H1 (cell line): Measurements from ENCODE around the gene ANKRD24. TPM values are rescaled to one million over a fixed set of nuclear protein-coding genes. Genes with fewer than 3 reads are reported as not detected.

Experiments
- CTCF ChIA-PET: fragments of 300-600 bp; sonication (Branson Sonifier 250); formaldehyde crosslinking; loops from one replicate; lab custom pipeline; 2021; ENCODE audit not compliant: partially characterized antibody; lab: Charles Lee
- POLR2A ChIA-PET: fragments of 300-600 bp; sonication (Branson Sonifier 250); formaldehyde crosslinking; loops from one replicate; lab custom pipeline; 2021; ENCODE audit warnings: inconsistent platforms; ENCODE audit not compliant: partially characterized antibody; lab: Charles Lee
- DNase-seq, 2 experiments: peaks; one replicate each; pipeline versions ENCODE4 v3.0.0 to v3.0.0-alpha.2; 2010 to 2022; ENCODE audit warnings: low spot score in 2 of 2, low read depth in 1 of 2, mixed read lengths in 1 of 2
- FAIRE-seq: peaks from 2 replicates; lab custom pipeline; 2011; peaks lifted over from hg19 to GRCh38; lab: Jason Lieb, UNC
- H2AFZ ChIP-seq: 2 replicates; pipeline ENCODE4 v1.8.1; 2012; ENCODE audit warnings: low read length, inconsistent platforms
- H2AK5ac ChIP-seq: 2 replicates; pipeline ENCODE4 v1.6.1; 2013; ENCODE audit warnings: low read depth, low read length
- H2BK120ac ChIP-seq: replicated peaks from 2 replicates; pipeline ENCODE3; 2013; ENCODE audit warnings: low read depth, low read length, inconsistent platforms
- H2BK12ac ChIP-seq: 2 replicates; pipeline ENCODE4 v1.6.1; 2013; ENCODE audit warnings: low read depth, low read length
- H2BK15ac ChIP-seq: 2 replicates; pipeline ENCODE4 v1.6.1; 2013; ENCODE audit warnings: low read length
- H2BK20ac ChIP-seq: 2 replicates; pipeline ENCODE4 v1.6.1; 2013; ENCODE audit warnings: low read length
- H2BK5ac ChIP-seq: 2 replicates; pipeline ENCODE4 v1.6.1; 2013; ENCODE audit warnings: low read depth, low read length
- H3K14ac ChIP-seq: 2 replicates; pipeline ENCODE4 v1.6.1; 2013; ENCODE audit warnings: inconsistent platforms; ENCODE audit not compliant: insufficient read length
- H3K18ac ChIP-seq: 2 replicates; pipeline ENCODE4 v1.6.1; 2013; ENCODE audit warnings: low read length; ENCODE audit errors: extremely low read depth
- H3K23ac ChIP-seq: 2 replicates; pipeline ENCODE4 v1.6.1; 2013; ENCODE audit warnings: inconsistent platforms; ENCODE audit not compliant: insufficient read length
- H3K23me2 ChIP-seq: 2 replicates; pipeline ENCODE4 v1.6.1; 2013; ENCODE audit warnings: low read depth, low read length
- H3K27ac ChIP-seq: 2 replicates; pipeline ENCODE4 v1.6.1; 2011; ENCODE audit warnings: low read depth, low read length, inconsistent platforms
- H3K27me3 ChIP-seq, 4 experiments: replicated peaks in 1 of 4; 1 replicate in 1 of 4; 2 replicates in 3 of 4; pipeline versions ENCODE4 v1.6.1 to v1.8.1; 2011 to 2013; ENCODE audit warnings: low read length in 3 of 4, mild to moderate bottlenecking in 3 of 4, inconsistent platforms in 2 of 4, mixed read lengths in 2 of 4, moderate library complexity in 1 of 4; ENCODE audit not compliant: control insufficient read depth in 3 of 4, insufficient read depth in 3 of 4; ENCODE audit errors: extremely low read depth in 1 of 4
- H3K36me3 ChIP-seq, 4 experiments: 2 replicates each; pipeline versions ENCODE4 v1.6.1 to v1.8.1; 2011 to 2013; ENCODE audit warnings: mild to moderate bottlenecking in 4 of 4, low read length in 3 of 4, moderate library complexity in 2 of 4, control low read depth in 1 of 4, inconsistent platforms in 1 of 4; ENCODE audit not compliant: insufficient read depth in 4 of 4, control insufficient read depth in 2 of 4
- H3K4ac ChIP-seq: replicated peaks from 2 replicates; pipeline ENCODE3; 2013; ENCODE audit warnings: low read length, low read depth, mixed read lengths, inconsistent platforms; ENCODE audit not compliant: insufficient read length
- H3K4me1 ChIP-seq, 4 experiments: replicated peaks in 1 of 4; 1 replicate in 1 of 4; 2 replicates in 3 of 4; pipeline versions ENCODE4 v1.6.1 to v1.8.1; 2011 to 2013; ENCODE audit warnings: low read length in 3 of 4, inconsistent platforms in 2 of 4, mixed read lengths in 1 of 4; ENCODE audit not compliant: insufficient read depth in 4 of 4, control insufficient read depth in 3 of 4
- H3K4me2 ChIP-seq, 2 experiments: 2 replicates each; pipeline versions ENCODE4 v1.6.1 to v1.8.1; 2011 to 2013; ENCODE audit warnings: low read depth in 2 of 2, low read length in 2 of 2, control low read depth in 1 of 2, inconsistent platforms in 1 of 2, mild to moderate bottlenecking in 1 of 2; ENCODE audit not compliant: insufficient read depth in 1 of 2
- H3K4me3 ChIP-seq, 4 experiments: fragments of 200-600, 300-600 bp in 1 of 4; sonication (generic), shearing (Covaris generic), sonication (Bioruptor Twin) in 1 of 4; 2 replicates each; pipeline versions ENCODE4 v1.5.1 to v1.8.1; 2011 to 2016; ENCODE audit warnings: low read length in 4 of 4, low read depth in 3 of 4, control low read depth in 2 of 4, inconsistent platforms in 2 of 4, mild to moderate bottlenecking in 2 of 4, mixed read lengths in 1 of 4, moderate library complexity in 1 of 4; ENCODE audit not compliant: insufficient read depth in 2 of 4; ENCODE audit errors: extremely low read depth in 1 of 4
- H3K56ac ChIP-seq: replicated peaks from 2 replicates; pipeline ENCODE3; 2013; ENCODE audit warnings: low read depth, mild to moderate bottlenecking, mixed read lengths, low read length, inconsistent platforms; ENCODE audit not compliant: insufficient read length
- H3K79me1 ChIP-seq: 2 replicates; pipeline ENCODE4 v1.6.1; 2013; ENCODE audit warnings: low read depth, low read length, control low read depth
- H3K79me2 ChIP-seq, 2 experiments: 2 replicates each; pipeline versions ENCODE4 v1.6.1 to v1.8.1; 2012 to 2013; ENCODE audit warnings: low read length in 2 of 2, mild to moderate bottlenecking in 2 of 2, inconsistent platforms in 1 of 2; ENCODE audit not compliant: insufficient read depth in 2 of 2, control insufficient read depth in 1 of 2
- H3K9ac ChIP-seq, 4 experiments: replicated peaks in 1 of 4; 1 replicate in 1 of 4; 2 replicates in 3 of 4; pipeline versions ENCODE4 v1.6.1 to v1.8.1; 2011 to 2013; ENCODE audit warnings: low read depth in 3 of 4, low read length in 3 of 4, control low read depth in 2 of 4, mild to moderate bottlenecking in 2 of 4, moderate library complexity in 2 of 4, inconsistent platforms in 1 of 4; ENCODE audit errors: extremely low read depth in 1 of 4
- H3K9me3 ChIP-seq, 2 experiments: 2 replicates each; pipeline versions ENCODE4 v1.6.1 to v1.8.1; 2012 to 2013; ENCODE audit warnings: mild to moderate bottlenecking in 2 of 2, moderate library complexity in 2 of 2, control low read depth in 1 of 2, inconsistent platforms in 1 of 2, low read depth in 1 of 2, low read length in 1 of 2, mixed read lengths in 1 of 2; ENCODE audit not compliant: insufficient read depth in 2 of 2
- H4K20me1 ChIP-seq, 2 experiments: replicated peaks in 1 of 2; 2 replicates each; pipeline versions ENCODE3 to v1.8.1; 2011 to 2013; ENCODE audit warnings: inconsistent platforms in 2 of 2, low read length in 2 of 2, mild to moderate bottlenecking in 1 of 2; ENCODE audit not compliant: insufficient read depth in 2 of 2, control insufficient read depth in 1 of 2
- H4K5ac ChIP-seq: 2 replicates; pipeline ENCODE4 v1.6.1; 2013; ENCODE audit warnings: low read length, low read depth, mixed read lengths, inconsistent platforms; ENCODE audit not compliant: insufficient read length
- H4K8ac ChIP-seq: 2 replicates; pipeline ENCODE4 v1.8.0; 2013; ENCODE audit warnings: mild to moderate bottlenecking, moderate library complexity, low read length, inconsistent platforms; ENCODE audit not compliant: insufficient read depth; ENCODE audit errors: extremely low read depth
- H4K91ac ChIP-seq: replicated peaks from 2 replicates; pipeline ENCODE3; 2013; ENCODE audit warnings: low read length, mixed read lengths, inconsistent platforms; ENCODE audit not compliant: insufficient read length
- BCL11A ChIP-seq, 2 experiments: IDR thresholded peaks; one replicate each; pipeline ENCODE4 v1.6.1; 2011; ENCODE audit warnings: low read depth in 2 of 2, low read length in 2 of 2, mild to moderate bottlenecking in 2 of 2
- FOSL1 ChIP-seq: IDR thresholded peaks from 2 replicates; pipeline ENCODE4 v1.6.1; 2011; ENCODE audit warnings: mild to moderate bottlenecking, low read depth, low read length, moderate library complexity; ENCODE audit not compliant: insufficient read depth
- HDAC2 ChIP-seq, 2 experiments: fragments of 300-600 bp in 1 of 2; sonication (generic) in 1 of 2; IDR thresholded peaks; 2 replicates each; pipeline ENCODE4 v1.6.1; 2011 to 2012; ENCODE audit warnings: low read depth in 2 of 2, low read length in 2 of 2, mild to moderate bottlenecking in 2 of 2, moderate library complexity in 2 of 2, borderline replicate concordance in 1 of 2, inconsistent platforms in 1 of 2
- HDAC6 ChIP-seq: IDR thresholded peaks from one replicate; pipeline ENCODE4 v1.7.1; 2012; ENCODE audit warnings: low read depth, mild to moderate bottlenecking, inconsistent platforms, low read length, moderate library complexity
- JUN ChIP-seq: IDR thresholded peaks from 2 replicates; pipeline ENCODE4 v1.6.1; 2011; ENCODE audit warnings: low read depth, mild to moderate bottlenecking, improper control_type of control experiment, low read length
- KDM1A ChIP-seq: fragments of 200-600, 300-600 bp; sonication (generic); IDR thresholded peaks from 2 replicates; pipeline ENCODE4 v1.7.1; 2016; ENCODE audit warnings: mild to moderate bottlenecking, low read length, borderline replicate concordance
- RBBP5 ChIP-seq: IDR thresholded peaks from 2 replicates; pipeline ENCODE4 v1.7.1; 2012; ENCODE audit warnings: low read depth, mild to moderate bottlenecking, inconsistent platforms, low read length, moderate library complexity, borderline replicate concordance
- SIX5 ChIP-seq: IDR thresholded peaks from 2 replicates; pipeline ENCODE4 v1.6.1; 2011; ENCODE audit warnings: mild to moderate bottlenecking, low read depth, low read length
- TAF7 ChIP-seq: optimal IDR thresholded peaks from 2 replicates; pipeline ENCODE3; 2011; ENCODE audit warnings: low read depth, mild to moderate bottlenecking, inconsistent platforms, low read length, moderate library complexity, borderline replicate concordance
- USF2 ChIP-seq: IDR thresholded peaks from 2 replicates; pipeline ENCODE4 v1.6.1; 2011; ENCODE audit warnings: low read length, improper control_type of control experiment
- ZNF274 ChIP-seq: IDR thresholded peaks from 2 replicates; pipeline ENCODE4 v1.7.0; 2012; ENCODE audit warnings: low read length, borderline replicate concordance; ENCODE audit errors: extremely low read depth
- WGBS, 2 experiments: shearing (Covaris generic) in 1 of 2; methylation state at CpG; one replicate each; pipeline versions ENCODE4 v1.1.6 to v1.1.7; 2013 to 2015; ENCODE audit warnings: low lambda C conversion rate in 2 of 2, mixed read lengths in 2 of 2, inconsistent platforms in 1 of 2, low coverage in 1 of 2, missing lambda C conversion rate in 1 of 2; ENCODE audit not compliant: insufficient replicate concordance in 2 of 2, insufficient coverage in 1 of 2, insufficient read length in 1 of 2; ENCODE audit errors: extremely low coverage in 1 of 2, missing lambda C conversion rate in 1 of 2; 5-methylcytosine and 5-hydroxymethylcytosine counted together
- polyA plus RNA-seq, 7 experiments: library from polyadenylated mRNA; depleted of rRNA in 3 of 7; stranded (reverse) in 5 of 7; unstranded in 2 of 7; fragments of >200 nt in 5 of 7; fragments of 200-250 nt in 2 of 7; gene quantifications; 1 replicate in 5 of 7; 2 replicates in 1 of 7; 4 replicates in 1 of 7; pipeline versions ENCODE4 v1.2.1 to v1.2.3, GENCODE V29; 2011 to 2013; ENCODE audit warnings: missing spikeins in 2 of 7, mixed read lengths in 2 of 7
- total RNA-seq: library from RNA; stranded (reverse); fragmentation: NEBNext Ultra II Directional; extraction: Animal tissue kit (Norgen Biotek cat#: 25700); gene quantifications from 2 replicates; pipeline ENCODE4 v1.2.1, GENCODE V29; 2021

The ANKRD24 gene
- total and polyA plus RNA-seq, 2 of the 8 experiments (the other 6 are each of a cell fraction or from before 2014, with no cell fraction given) = 7.6 to 14.1 TPM

DNA sequence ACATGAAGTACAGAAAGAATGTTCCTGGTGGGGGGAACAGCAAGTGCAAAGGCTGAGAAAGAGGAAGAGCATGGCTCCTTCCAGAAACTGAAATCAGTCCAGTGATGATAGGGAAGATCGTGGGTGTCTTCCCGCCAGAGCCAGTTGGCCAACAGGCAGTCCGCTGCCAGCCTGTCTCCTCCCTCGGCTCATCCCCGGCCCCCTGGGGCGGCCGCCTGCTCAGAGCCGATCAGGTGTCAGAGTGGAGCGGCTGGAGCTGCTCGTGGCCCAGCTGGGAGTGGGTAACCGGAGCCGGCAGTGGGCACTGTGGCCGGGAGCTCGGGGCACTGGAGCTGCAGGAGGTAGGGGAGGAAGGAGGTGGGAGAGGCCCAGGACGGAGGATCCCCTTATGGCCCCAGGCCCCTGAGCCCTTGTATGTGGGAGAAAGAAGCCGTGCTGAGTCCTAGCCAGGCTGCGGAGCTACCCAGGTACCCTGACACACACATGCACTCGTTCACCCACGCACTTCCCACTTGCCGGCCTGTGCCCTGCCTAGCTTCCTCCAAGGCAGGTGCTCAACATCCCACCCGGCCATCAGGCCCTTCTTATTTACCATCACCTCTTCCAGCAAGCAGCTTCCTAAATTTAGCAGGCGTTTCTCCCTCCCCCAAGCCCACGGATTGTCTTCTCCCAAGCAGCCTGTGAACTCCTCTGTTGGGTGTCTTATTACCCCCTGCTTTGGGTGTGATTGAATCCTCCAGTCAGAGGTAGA is 1.7 kb downstream of the ANKRD24 start:
- Histone ChIP-seq H2BK15ac (no peak overlapping the region), H3K4me3 (no peak overlapping the region), H3K4me2 (no peak overlapping the region), H3K79me2 (no peaks in the 10 kb centered on the region; a peak in 1 of 4 replicates), H3K27ac (no peak overlapping the region), H3K27me3 (0 out of 7 replicates have a peak, but pooled peaks cover 0 to 2% (median 0%) of the 10 kb centered on the region in 4 experiments), H3K23me2 (peaks cover 13% of the 10 kb centered on the region), H3K23ac (no peak overlapping the region), H4K8ac (no peak overlapping the region), H4K91ac (no peak overlapping the region), H3K4me1 (peaks cover 0 to 3% (median under 1%) of the 10 kb centered on the region in 4 experiments; a peak in 3 of 7 replicates), H3K36me3 (no peaks in the 10 kb centered on the region; a peak in 1 of 8 replicates), H2AFZ (no peak overlapping the region), H3K18ac (no peak overlapping the region), H2AK5ac (no peak overlapping the region), H2BK5ac (no peak overlapping the region), H4K20me1 (peaks cover 2 to 3% of the 10 kb centered on the region in 2 experiments), H4K5ac (no peak overlapping the region), H3K56ac (no peak overlapping the region), H3K14ac (no peak overlapping the region), H3K79me1 (peaks cover 2% of the 10 kb centered on the region), H2BK20ac (no peak overlapping the region), H3K9me3 (no peaks in the 10 kb centered on the region), H3K9ac (no peak overlapping the region), H3K4ac (no peak overlapping the region), H2BK12ac (no peak overlapping the region), H2BK120ac (no peak overlapping the region)
- CTCF ChIA-PET = interaction anchor here (0.8 to 2.5 kb wide), 5 partner anchors 16 to 44 kb away, joined by 3 to 11 read pairs (median 5); no protein-coding TSS in a partner anchor
- DNase-seq (no peak), FAIRE-seq (no peak)
- POLR2A ChIA-PET = no interaction called here
- 86% methylated on average over 21 of the region's 23 CpGs; no CpG with 5 or more reads in 1 of the 2 experiments for WGBS, 2 experiments
- TF ChIP-seq BCL11A (IDR thresholded peaks at IDR 0.05; ENCODE audit: low read depth in 2 of 2, low read length in 2 of 2) (no peak), TAF7 (no peak), RBBP5 (no peak), KDM1A (no peak), USF2 (no peak), ZNF274 (no peak), FOSL1 (no peak), SIX5 (no peak), HDAC6 (no peak), HDAC2 (IDR thresholded peaks at IDR 0.05; ENCODE audit: borderline replicate concordance in 1 of 2, low read depth in 2 of 2, low read length in 2 of 2) (no peak), JUN (no peak)
